Effector memory CD4-positive, alpha-beta T cell (primary cell): ENCODE measurements around the gene CD247.

ENCODE experiments used
- DNase-seq, 3 donors: peaks; one replicate each; pipeline ENCODE4 v3.0.0-alpha.2; 2020
- H3K27ac ChIP-seq: 2 replicates; pipeline ENCODE4 v1.7.0; 2013; ENCODE audit warnings: mild to moderate bottlenecking, low read length, moderate library complexity; ENCODE audit not compliant: insufficient read depth, poor library complexity, severe bottlenecking
- H3K27me3 ChIP-seq: replicated peaks from 2 replicates; pipeline ENCODE4 v1.7.0; 2013; ENCODE audit warnings: mild to moderate bottlenecking, low read length; ENCODE audit not compliant: insufficient read depth, control insufficient read depth, poor library complexity, severe bottlenecking
- H3K36me3 ChIP-seq: 2 replicates; pipeline ENCODE4 v1.7.0; 2013; ENCODE audit warnings: mild to moderate bottlenecking, low read length, moderate library complexity; ENCODE audit not compliant: control insufficient read depth, insufficient read depth
- H3K4me1 ChIP-seq: 2 replicates; pipeline ENCODE4 v1.7.0; 2013; ENCODE audit warnings: low read length, mild to moderate bottlenecking; ENCODE audit not compliant: control insufficient read depth, insufficient read depth, poor library complexity, severe bottlenecking
- H3K4me3 ChIP-seq: 2 replicates; pipeline ENCODE4 v1.7.0; 2013; ENCODE audit warnings: low read length, low read depth, mild to moderate bottlenecking; ENCODE audit not compliant: insufficient read depth, poor library complexity, severe bottlenecking
- H3K9me3 ChIP-seq: 2 replicates; pipeline ENCODE4 v1.7.0; 2013; ENCODE audit warnings: mild to moderate bottlenecking, low read length, moderate library complexity; ENCODE audit not compliant: control insufficient read depth

The CD247 gene

GRCh38 chr1:167526667-167527383 lies 8.5 kb upstream of the CD247 start:
- H3K4me1 ChIP-seq = no peaks in the 10 kb centered on the region

DNA sequence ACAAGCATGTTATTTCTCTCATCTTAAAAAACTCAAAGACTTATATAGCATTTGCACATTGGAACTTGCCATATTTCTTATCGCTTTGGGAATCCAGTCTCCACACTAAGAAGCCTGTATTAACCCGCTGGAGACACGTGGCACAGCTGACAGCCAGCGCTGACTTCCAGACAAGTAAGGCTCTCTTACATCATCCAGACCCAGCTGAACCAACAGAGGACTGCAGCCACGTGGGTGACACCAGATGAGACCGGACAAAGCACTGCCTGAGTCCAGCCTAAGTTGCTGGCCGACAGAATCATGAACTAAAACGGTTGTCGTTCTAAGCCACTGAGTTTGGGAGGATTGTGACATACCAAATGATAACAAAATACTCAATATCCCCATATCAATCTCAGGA lies 6.3 kb upstream of the CD247 start:
- no peaks in the 10 kb centered on the region for H3K4me1 ChIP-seq
- no peak for DNase-seq
- no peak overlapping the region for H3K4me3 ChIP-seq
- H3K27me3 ChIP-seq = no peaks in the 10 kb centered on the region
- H3K27ac ChIP-seq = no peak overlapping the region
- H3K9me3 ChIP-seq = no peaks in the 10 kb centered on the region
- no peaks in the 10 kb centered on the region for H3K36me3 ChIP-seq

More at GRCh38 chr1:167526667-167527383, 8.5 kb upstream of the CD247 start:
- no peak for DNase-seq
- Histone ChIP-seq H3K9me3 (no peaks in the 10 kb centered on the region), H3K27ac (no peak overlapping the region), H3K4me3 (no peak overlapping the region), H3K36me3 (no peaks in the 10 kb centered on the region), H3K27me3 (no peaks in the 10 kb centered on the region)

GRCh38 chr1:167522246-167522645 lies 3.9 kb upstream of the CD247 start:
- no peak overlapping the region for H3K4me3 ChIP-seq
- H3K36me3 ChIP-seq = no peaks in the 10 kb centered on the region
- H3K9me3 ChIP-seq = no peaks in the 10 kb centered on the region
- H3K27me3 ChIP-seq = no peaks in the 10 kb centered on the region
- H3K27ac ChIP-seq = no peak overlapping the region
- H3K4me1 ChIP-seq = peaks cover 6% of the 10 kb centered on the region
- no peak for DNase-seq

DNA sequence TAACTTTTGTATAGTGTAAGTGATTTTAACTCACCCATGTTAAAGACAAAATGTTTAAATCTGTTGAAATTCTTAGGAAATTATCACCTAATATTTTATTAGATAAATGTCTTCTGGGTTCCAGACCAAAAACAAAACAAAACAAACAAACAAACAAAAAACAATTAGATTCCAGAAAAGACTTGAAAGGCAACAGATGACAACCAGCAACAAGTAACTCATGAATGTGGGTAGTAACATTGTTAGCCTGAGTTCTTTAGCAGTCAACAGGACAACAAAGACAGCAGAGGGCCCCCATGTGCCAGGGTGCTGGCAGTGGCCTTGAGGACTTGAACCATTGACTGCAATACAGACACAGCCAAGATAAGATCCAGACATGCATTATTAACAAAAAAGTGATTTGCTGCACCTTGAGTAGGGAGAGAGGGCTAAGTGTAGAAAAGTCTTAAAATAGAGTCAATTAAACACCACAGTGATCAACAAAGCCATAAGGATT lies 2.4 kb upstream of the CD247 start:
- H3K27me3 ChIP-seq = no peaks in the 10 kb centered on the region
- DNase-seq = no peak
- no peaks in the 10 kb centered on the region for H3K9me3 ChIP-seq
- no peaks in the 10 kb centered on the region for H3K36me3 ChIP-seq
- H3K4me3 ChIP-seq = no peak overlapping the region
- H3K27ac ChIP-seq = no peak overlapping the region
- peaks cover 10% of the 10 kb centered on the region for H3K4me1 ChIP-seq

GRCh38 chr1:167517535-167518330 lies 596 bp downstream of the CD247 start:
- H3K27me3 ChIP-seq = no peaks in the 10 kb centered on the region

DNA sequence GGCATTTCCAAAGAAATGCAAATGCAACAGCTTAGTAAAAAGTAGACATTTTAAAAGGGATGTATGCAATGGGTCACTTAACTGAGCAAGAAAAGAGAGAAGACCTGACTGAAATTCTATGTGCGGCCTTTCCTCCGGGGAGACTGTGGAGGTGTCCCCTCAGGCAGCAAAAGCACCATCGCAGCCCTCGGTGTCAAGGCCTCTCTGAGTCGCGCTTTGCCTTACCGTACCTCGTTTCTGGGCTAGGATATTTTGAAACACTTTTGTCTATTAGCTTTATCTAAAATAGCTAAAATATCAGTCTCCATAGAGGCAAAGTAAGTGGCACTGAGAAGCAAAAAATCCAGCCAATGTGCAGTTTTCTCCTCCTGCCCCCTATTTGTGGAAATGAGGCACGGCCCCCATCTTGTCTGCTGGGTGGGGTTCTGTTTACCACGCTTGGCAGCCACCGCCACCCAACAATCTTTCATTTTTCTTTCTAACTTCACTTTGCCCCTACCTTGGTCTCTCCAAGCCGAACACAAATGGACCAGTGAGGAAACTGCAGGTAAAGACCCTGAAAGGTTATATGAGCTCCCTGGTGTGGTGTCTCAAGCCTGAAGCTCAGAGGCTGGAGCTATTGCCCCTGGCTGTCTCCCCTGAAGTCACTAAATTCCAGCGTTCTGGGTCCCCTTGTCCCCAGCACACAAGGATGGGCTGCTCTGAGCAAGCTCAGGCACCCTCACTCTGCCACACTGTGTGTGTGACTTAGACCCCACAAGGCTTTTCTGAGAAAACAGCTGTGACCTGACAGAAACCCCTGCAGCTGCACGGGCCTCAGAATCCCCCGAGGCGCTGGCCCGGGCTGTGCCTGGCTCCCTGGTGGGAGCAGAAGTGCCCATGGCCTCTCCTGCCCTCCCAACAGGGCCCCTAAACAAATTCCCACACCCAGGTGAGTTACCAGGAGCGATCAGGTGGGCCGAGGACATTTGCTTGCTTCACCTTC lies 1.6 kb downstream of the CD247 start:
- no peaks in the 10 kb centered on the region for H3K36me3 ChIP-seq
- peak overlapping the region; percentile 94 for H3K4me3 ChIP-seq
- no peaks in the 10 kb centered on the region for H3K9me3 ChIP-seq
- DNase-seq = no peak
- H3K27me3 ChIP-seq = no peaks in the 10 kb centered on the region
- H3K27ac ChIP-seq = peak overlapping the region; percentile 96
- H3K4me1 ChIP-seq = peaks cover 37% of the 10 kb centered on the region

More at GRCh38 chr1:167517535-167518330, 596 bp downstream of the CD247 start:
- H3K36me3 ChIP-seq = no peaks in the 10 kb centered on the region
- peaks cover 26% of the 10 kb centered on the region for H3K4me1 ChIP-seq
- no peaks in the 10 kb centered on the region for H3K9me3 ChIP-seq
- H3K4me3 ChIP-seq = peak overlapping the region; percentile 94
- DNase-seq = peak; percentile 78 to 85 (median 79)
- peak overlapping the region; percentile 96 for H3K27ac ChIP-seq

DNA sequence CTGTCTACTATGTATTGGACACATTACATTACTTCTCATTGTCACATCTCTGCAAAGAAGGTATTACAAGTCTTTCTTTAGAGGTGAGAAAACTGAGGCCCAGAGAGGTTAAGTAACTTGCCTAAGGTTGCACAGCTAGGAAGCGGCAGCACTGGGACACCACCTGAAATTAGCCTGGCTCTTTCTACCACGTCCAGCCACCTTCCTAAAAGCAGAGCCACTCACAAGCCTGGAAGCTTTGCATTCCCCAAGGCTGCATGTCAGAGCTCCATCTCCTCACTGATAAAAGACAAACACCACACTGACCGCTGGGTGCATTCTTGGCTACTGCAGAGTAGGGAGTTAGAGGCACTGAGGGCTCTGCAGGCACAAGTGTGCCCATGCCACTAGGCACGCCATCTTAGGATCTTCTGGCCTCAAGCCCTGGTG lies 2.4 kb downstream of the CD247 start:
- H3K9me3 ChIP-seq = no peaks in the 10 kb centered on the region
- H3K4me1 ChIP-seq = peaks cover 43% of the 10 kb centered on the region
- no peaks in the 10 kb centered on the region for H3K27me3 ChIP-seq
- no peak for DNase-seq
- H3K4me3 ChIP-seq = peak overlapping the region; percentile 94
- peak overlapping the region; percentile 96 for H3K27ac ChIP-seq
- H3K36me3 ChIP-seq = no peaks in the 10 kb centered on the region

- H3K4me1 ChIP-seq = peaks cover 47% of the 10 kb centered on the region
These were observed 2.9 kb downstream of the CD247 start for GRCh38 chr1:167515461-167515860.

DNA sequence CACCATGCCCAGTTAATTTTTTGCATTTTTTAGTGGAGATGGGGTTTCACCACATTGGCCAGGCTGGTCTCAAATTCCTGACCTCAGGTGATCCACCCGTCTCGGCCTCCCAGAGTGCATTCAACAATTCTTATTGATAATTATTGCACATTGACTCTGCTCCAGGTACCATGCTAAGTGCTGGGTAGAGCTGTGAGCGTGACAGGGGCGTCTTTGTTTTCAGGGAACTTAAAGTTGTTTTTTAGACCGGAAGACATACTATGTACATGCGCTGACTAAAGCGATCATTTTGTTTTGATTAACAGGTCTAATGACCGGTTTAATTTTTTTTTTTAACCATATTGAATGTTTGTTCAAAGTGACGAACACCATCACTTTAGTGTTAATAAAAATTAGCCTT lies 4.0 kb downstream of the CD247 start:
- no peak for DNase-seq
- H3K27ac ChIP-seq = peak overlapping the region; percentile 96
- H3K4me3 ChIP-seq = peak overlapping the region; percentile 94
- H3K4me1 ChIP-seq = peaks cover 55% of the 10 kb centered on the region
- no peaks in the 10 kb centered on the region for H3K27me3 ChIP-seq
- H3K36me3 ChIP-seq = no peaks in the 10 kb centered on the region
- H3K9me3 ChIP-seq = no peaks in the 10 kb centered on the region

More at GRCh38 chr1:167515461-167515860, 2.9 kb downstream of the CD247 start:
- Histone ChIP-seq H3K27ac (peak overlapping the region; percentile 96), H3K36me3 (no peaks in the 10 kb centered on the region), H3K27me3 (no peaks in the 10 kb centered on the region), H3K9me3 (no peaks in the 10 kb centered on the region), H3K4me3 (peak overlapping the region; percentile 94)
- no peak for DNase-seq
